ENCODE measurements around the gene MBD6.

MBD6 gene

GRCh38 chr12:57579011-57579410 lies 56.4 kb downstream of the MBD6 start:
- no peak for DNase-seq
